Endodermal cell (in vitro differentiated cells): ENCODE data around the gene SOX6. TPM values are rescaled to one million over a fixed set of nuclear protein-coding genes. Genes with fewer than 3 reads are reported as not detected.

Source experiments
- DNase-seq: peaks from one replicate; pipeline ENCODE4 v3.0.0-alpha.2; 2017
- H3K27ac ChIP-seq: 2 replicates; pipeline ENCODE4 v1.5.1; 2013; ENCODE audit warnings: mild to moderate bottlenecking, low read depth, low read length, moderate library complexity
- H3K27me3 ChIP-seq: 2 replicates; pipeline ENCODE4 v1.6.1; 2013; ENCODE audit warnings: mild to moderate bottlenecking, low read length, moderate library complexity; ENCODE audit not compliant: insufficient read depth, control insufficient read depth, poor library complexity, severe bottlenecking
- H3K36me3 ChIP-seq: 2 replicates; pipeline ENCODE4 v1.7.0; 2013; ENCODE audit warnings: mild to moderate bottlenecking, low read length, moderate library complexity; ENCODE audit not compliant: control insufficient read depth, insufficient read depth
- H3K4me1 ChIP-seq: one replicate; pipeline ENCODE4 v1.7.0; 2013; ENCODE audit warnings: low read length; ENCODE audit not compliant: control insufficient read depth, insufficient read depth
- H3K4me3 ChIP-seq: 2 replicates; pipeline ENCODE4 v1.5.1; 2013; ENCODE audit warnings: mild to moderate bottlenecking, low read length, moderate library complexity
- H3K9ac ChIP-seq: 2 replicates; pipeline ENCODE4 v1.6.1; 2013; ENCODE audit warnings: mild to moderate bottlenecking, low read length, moderate library complexity; ENCODE audit not compliant: poor library complexity, severe bottlenecking; ENCODE audit errors: extremely low read depth
- H3K9me3 ChIP-seq: 2 replicates; pipeline ENCODE4 v1.6.1; 2013; ENCODE audit warnings: mild to moderate bottlenecking, low read length, moderate library complexity; ENCODE audit not compliant: control insufficient read depth
- H3K27ac Mint-ChIP-seq: 2 replicates; pipeline ENCODE4 v1.8.0; 2020; ENCODE audit warnings: mixed read lengths
- H3K27me3 Mint-ChIP-seq: 2 replicates; pipeline ENCODE4 v1.8.0; 2021; ENCODE audit warnings: mild to moderate bottlenecking, mixed read lengths; ENCODE audit not compliant: insufficient read depth
- H3K36me3 Mint-ChIP-seq: 2 replicates; pipeline ENCODE4 v1.8.0; 2020; ENCODE audit warnings: low read depth, mixed read lengths
- H3K4me1 Mint-ChIP-seq: 2 replicates; pipeline ENCODE4 v1.8.0; 2020; ENCODE audit warnings: mixed read lengths
- H3K4me3 Mint-ChIP-seq: 2 replicates; pipeline ENCODE4 v1.8.0; 2020; ENCODE audit warnings: mild to moderate bottlenecking, moderate library complexity, mixed read lengths
- H3K9me3 Mint-ChIP-seq: 2 replicates; pipeline ENCODE4 v1.8.0; 2020; ENCODE audit warnings: mild to moderate bottlenecking, mixed read lengths
- CTCF ChIP-seq: fragments of 200-600 bp; sonication (generic); conservative IDR thresholded peaks from 2 replicates; pipeline ENCODE4 v1.5.0; 2021; ENCODE audit warnings: antibody characterized with exemption, mild to moderate bottlenecking
- WGBS, 2 experiments: methylation state at CpG; one replicate each; pipeline versions ENCODE4 v1.1.5 to v1.1.7; 2013; ENCODE audit warnings: missing lambda C conversion rate in 2 of 2, mixed read lengths in 1 of 2; ENCODE audit not compliant: insufficient coverage in 1 of 2, insufficient read length in 1 of 2; 5-methylcytosine and 5-hydroxymethylcytosine counted together
- total RNA-seq, 2 donors: library from RNA; stranded (reverse); fragmentation: NEBNext Ultra II Directional in 1 of 2; extraction: Animal tissue kit (Norgen Biotek cat#: 25700) in 1 of 2; gene quantifications; 2 replicates in 1 of 2; 3 replicates in 1 of 2; pipeline ENCODE4 v1.2.1, GENCODE V29; 2021

SOX6 gene
- total RNA-seq, 2 donors from 2014 or later: 0.13 to 0.20 TPM

- Mint-ChIP-seq H3K36me3 (no peaks in the 10 kb centered on the region), H3K4me3 (no peak overlapping the region), H3K27me3 (no peaks in the 10 kb centered on the region), H3K4me1 (no peaks in the 10 kb centered on the region), H3K27ac (no peak overlapping the region), H3K9me3 (no peaks in the 10 kb centered on the region)
- TF ChIP-seq CTCF: no peak
- no peak overlapping the region for H3K27ac ChIP-seq
- no peaks in the 10 kb centered on the region for H3K9me3 ChIP-seq
- peaks cover 9% of the 10 kb centered on the region for H3K4me1 ChIP-seq
- H3K4me3 ChIP-seq: no peak overlapping the region
- WGBS, 2 experiments: 50% methylated on average over 1 of the region's 1 CpG; no CpG with 5 or more reads in 1 of the 2 experiments
- DNase-seq: no peak
- H3K36me3 ChIP-seq: no peaks in the 10 kb centered on the region
- no peak overlapping the region for H3K9ac ChIP-seq
- H3K27me3 ChIP-seq: no peaks in the 10 kb centered on the region
These were observed 267.6 kb downstream of the SOX6 start for GRCh38 chr11:16088774-16089173.

GRCh38 chr11:16087886-16088285, 268.5 kb downstream of the SOX6 start:
- no peaks in the 10 kb centered on the region for H3K27me3 Mint-ChIP-seq
- H3K4me1 Mint-ChIP-seq: no peaks in the 10 kb centered on the region
- no peak overlapping the region for H3K27ac Mint-ChIP-seq
- TF ChIP-seq CTCF: no peak
- Histone ChIP-seq H3K27ac (no peak overlapping the region), H3K4me1 (peaks cover 9% of the 10 kb centered on the region), H3K4me3 (no peak overlapping the region), H3K9me3 (no peaks in the 10 kb centered on the region), H3K9ac (no peak overlapping the region), H3K27me3 (no peaks in the 10 kb centered on the region), H3K36me3 (no peaks in the 10 kb centered on the region)
- WGBS, 2 experiments: 93% methylated on average over 1 of the region's 2 CpGs; no CpG with 5 or more reads in 1 of the 2 experiments
- no peak for DNase-seq
- H3K4me3 Mint-ChIP-seq: no peak overlapping the region
- H3K9me3 Mint-ChIP-seq: no peaks in the 10 kb centered on the region
- no peaks in the 10 kb centered on the region for H3K36me3 Mint-ChIP-seq

GRCh38 chr11:16086229-16086819, 270.0 kb downstream of the SOX6 start:
- 72 to 80% methylated on average over 6 to 7 of the region's 7 CpGs for WGBS, 2 experiments
- H3K27ac ChIP-seq: no peak overlapping the region
- H3K27me3 ChIP-seq: no peaks in the 10 kb centered on the region
- peak overlapping the region; percentile 18 for H3K9ac ChIP-seq
- Mint-ChIP-seq H3K27ac (no peak overlapping the region), H3K27me3 (no peaks in the 10 kb centered on the region), H3K4me1 (no peaks in the 10 kb centered on the region), H3K4me3 (no peak overlapping the region), H3K36me3 (no peaks in the 10 kb centered on the region), H3K9me3 (no peaks in the 10 kb centered on the region)
- DNase-seq: peak; percentile 43
- no peak overlapping the region for H3K4me3 ChIP-seq
- no peak for TF ChIP-seq CTCF
- H3K9me3 ChIP-seq: no peaks in the 10 kb centered on the region
- H3K4me1 ChIP-seq: peaks cover 9% of the 10 kb centered on the region
- no peaks in the 10 kb centered on the region for H3K36me3 ChIP-seq
